Natural killer cell (primary cell): ENCODE data around the gene MORC1. TPM values are rescaled to one million over a fixed set of nuclear protein-coding genes. Genes with fewer than 3 reads are reported as not detected.

Experiments
- ATAC-seq, 3 donors: fragments of 150-1000 bp in 2 of 3; fragments of 200-7000 bp in 1 of 3; cut with Tn5 transposase; 1 replicate in 1 of 3; 2 replicates in 2 of 3; pipeline ENCODE4 v1.10.0; 2021; ENCODE audit warnings: mild to moderate bottlenecking in 2 of 3, moderate library complexity in 2 of 3
- DNase-seq, 2 donors: peaks; one replicate each; pipeline versions ENCODE4 v3.0.0 to v3.0.0-alpha.2; 2013 to 2021; ENCODE audit warnings: mixed read lengths in 1 of 2
- H3K27ac ChIP-seq: one replicate; pipeline ENCODE4 v1.5.1; 2013; ENCODE audit warnings: mild to moderate bottlenecking, low read length
- H3K27me3 ChIP-seq: one replicate; pipeline ENCODE4 v1.6.1; 2013; ENCODE audit warnings: low read length; ENCODE audit not compliant: control insufficient read depth, insufficient read depth
- H3K36me3 ChIP-seq: one replicate; pipeline ENCODE4 v1.6.1; 2013; ENCODE audit warnings: low read length; ENCODE audit not compliant: control insufficient read depth, insufficient read depth
- H3K4me1 ChIP-seq: one replicate; pipeline ENCODE4 v1.6.1; 2013; ENCODE audit warnings: low read length; ENCODE audit not compliant: control insufficient read depth, insufficient read depth
- H3K4me3 ChIP-seq: one replicate; pipeline ENCODE4 v1.5.1; 2013; ENCODE audit warnings: low read length
- H3K9me3 ChIP-seq: one replicate; pipeline ENCODE4 v1.6.1; 2013; ENCODE audit warnings: low read length; ENCODE audit not compliant: control insufficient read depth, insufficient read depth
- H3K27ac Mint-ChIP-seq, 2 donors: one replicate each; pipeline ENCODE4 v1.8.0; 2022; ENCODE audit warnings: mild to moderate bottlenecking in 2 of 2, mixed read lengths in 2 of 2, moderate library complexity in 1 of 2
- H3K27me3 Mint-ChIP-seq, 2 donors: one replicate each; pipeline ENCODE4 v1.8.0; 2022; ENCODE audit warnings: low read depth in 2 of 2, mixed read lengths in 2 of 2
- H3K36me3 Mint-ChIP-seq: one replicate; pipeline ENCODE4 v1.8.0; 2022; ENCODE audit warnings: mixed read lengths
- H3K4me1 Mint-ChIP-seq, 2 donors: one replicate each; pipeline ENCODE4 v1.8.0; 2022; ENCODE audit warnings: mixed read lengths in 2 of 2
- H3K4me3 Mint-ChIP-seq: one replicate; pipeline ENCODE4 v1.8.0; 2022; ENCODE audit warnings: mild to moderate bottlenecking, moderate library complexity, mixed read lengths
- H3K9me3 Mint-ChIP-seq, 2 donors: one replicate each; pipeline ENCODE4 v1.8.0; 2022; ENCODE audit warnings: mixed read lengths in 2 of 2
- WGBS: methylation state at CpG from one replicate; pipeline ENCODE4 v1.1.7; 2013; ENCODE audit warnings: missing lambda C conversion rate; ENCODE audit not compliant: insufficient coverage; 5-methylcytosine and 5-hydroxymethylcytosine counted together
- intact Hi-C: fragments of 100-400 bp; cut with micrococcal nuclease; formaldehyde crosslinking; loops from one replicate; pipeline ENCODE4 v1.14.2; 2022
- total RNA-seq, 4 donors: library from RNA; stranded (reverse); fragments of 120-200 nt in 1 of 4; gene quantifications; one replicate each; pipeline versions ENCODE4 v1.2.3 to v1.2.4, GENCODE V29; 2013 to 2022
- TF ChIP-seq, protein P1 (sequence below): fragments of 200-600 bp; IDR thresholded peaks from one replicate; pipeline ENCODE4 v1.8.0; 2022; ENCODE audit warnings: antibody characterized with exemption

Gene MORC1
- total RNA-seq, 3 donors from 2014 or later (not counting 1 experiment from before 2014, with no cell fraction given): 0.12 TPM; not detected in 2

DNA sequence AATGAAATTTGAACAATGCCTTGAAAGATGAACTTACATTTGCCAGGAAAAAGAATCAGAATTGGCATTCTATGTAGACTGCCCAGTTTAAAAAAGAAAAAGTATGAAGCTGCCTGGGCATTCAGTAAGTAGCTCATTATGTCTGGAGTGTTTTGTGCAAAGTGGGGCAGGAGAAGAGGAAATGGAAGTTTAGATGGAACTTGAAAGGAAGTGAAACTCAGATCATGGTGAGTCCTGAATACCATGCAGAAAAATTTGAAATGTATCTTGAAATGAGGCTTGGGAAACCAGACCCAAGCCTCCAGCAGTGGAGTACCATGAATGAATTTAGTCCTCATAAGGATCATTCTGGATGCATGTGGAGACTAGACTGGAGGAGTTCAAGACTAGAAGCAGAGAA is 4.8 kb upstream of the MORC1 start:
- ATAC-seq (no peak), DNase-seq (no peak)
- H3K9me3 Mint-ChIP-seq: peaks cover 3% of the 10 kb centered on the region in 2 donors
- H3K27me3 Mint-ChIP-seq: no peaks in the 10 kb centered on the region
- H3K27ac Mint-ChIP-seq: no peak overlapping the region
- intact Hi-C loops: no loop called here
- Histone ChIP-seq H3K4me1 (no peaks in the 10 kb centered on the region), H3K27me3 (no peaks in the 10 kb centered on the region), H3K27ac (no peak overlapping the region), H3K36me3 (no peaks in the 10 kb centered on the region), H3K4me3 (no peak overlapping the region), H3K9me3 (no peaks in the 10 kb centered on the region)
- H3K36me3 Mint-ChIP-seq: no peaks in the 10 kb centered on the region
- TF ChIP-seq, protein P1, sequence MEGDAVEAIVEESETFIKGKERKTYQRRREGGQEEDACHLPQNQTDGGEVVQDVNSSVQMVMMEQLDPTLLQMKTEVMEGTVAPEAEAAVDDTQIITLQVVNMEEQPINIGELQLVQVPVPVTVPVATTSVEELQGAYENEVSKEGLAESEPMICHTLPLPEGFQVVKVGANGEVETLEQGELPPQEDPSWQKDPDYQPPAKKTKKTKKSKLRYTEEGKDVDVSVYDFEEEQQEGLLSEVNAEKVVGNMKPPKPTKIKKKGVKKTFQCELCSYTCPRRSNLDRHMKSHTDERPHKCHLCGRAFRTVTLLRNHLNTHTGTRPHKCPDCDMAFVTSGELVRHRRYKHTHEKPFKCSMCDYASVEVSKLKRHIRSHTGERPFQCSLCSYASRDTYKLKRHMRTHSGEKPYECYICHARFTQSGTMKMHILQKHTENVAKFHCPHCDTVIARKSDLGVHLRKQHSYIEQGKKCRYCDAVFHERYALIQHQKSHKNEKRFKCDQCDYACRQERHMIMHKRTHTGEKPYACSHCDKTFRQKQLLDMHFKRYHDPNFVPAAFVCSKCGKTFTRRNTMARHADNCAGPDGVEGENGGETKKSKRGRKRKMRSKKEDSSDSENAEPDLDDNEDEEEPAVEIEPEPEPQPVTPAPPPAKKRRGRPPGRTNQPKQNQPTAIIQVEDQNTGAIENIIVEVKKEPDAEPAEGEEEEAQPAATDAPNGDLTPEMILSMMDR: no peak
- no peaks in the 10 kb centered on the region for H3K4me1 Mint-ChIP-seq
- H3K4me3 Mint-ChIP-seq: no peak overlapping the region

DNA sequence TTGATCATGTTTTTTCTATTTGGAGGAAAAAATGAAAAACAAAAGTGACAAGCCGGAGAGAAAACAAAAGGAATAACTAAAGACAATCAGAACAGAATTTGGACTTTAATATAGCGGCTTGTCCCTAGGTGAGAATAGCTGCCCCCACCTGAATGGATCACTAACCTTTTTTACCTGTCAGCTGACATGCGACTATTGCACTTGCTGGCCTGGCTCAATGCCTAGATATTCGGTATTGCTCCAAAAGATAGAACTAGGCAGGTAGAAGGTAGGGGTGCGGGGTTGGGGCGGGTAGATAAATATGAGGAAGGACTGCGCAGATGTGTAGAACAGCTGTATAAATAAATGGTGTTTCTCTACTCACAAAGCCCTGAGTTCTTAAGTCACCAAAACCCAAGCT is 650 bp upstream of the MORC1 start:
- H3K27me3 ChIP-seq: no peaks in the 10 kb centered on the region
- ATAC-seq: no peak
- H3K36me3 ChIP-seq: no peaks in the 10 kb centered on the region
- H3K4me3 ChIP-seq: no peak overlapping the region
- no peaks in the 10 kb centered on the region for H3K4me1 Mint-ChIP-seq
- no peak for DNase-seq
- H3K27ac ChIP-seq: no peak overlapping the region
- H3K27ac Mint-ChIP-seq: no peak overlapping the region
- 91% methylated on average over 6 of the region's 7 CpGs for WGBS
- no peaks in the 10 kb centered on the region for H3K9me3 ChIP-seq
- TF ChIP-seq, protein P1: no peak
- H3K4me3 Mint-ChIP-seq: no peak overlapping the region
- H3K9me3 Mint-ChIP-seq: peaks cover 3% of the 10 kb centered on the region in 2 donors
- H3K4me1 ChIP-seq: no peaks in the 10 kb centered on the region
- intact Hi-C loops: no loop called here
- no peaks in the 10 kb centered on the region for H3K36me3 Mint-ChIP-seq
- no peaks in the 10 kb centered on the region for H3K27me3 Mint-ChIP-seq

DNA sequence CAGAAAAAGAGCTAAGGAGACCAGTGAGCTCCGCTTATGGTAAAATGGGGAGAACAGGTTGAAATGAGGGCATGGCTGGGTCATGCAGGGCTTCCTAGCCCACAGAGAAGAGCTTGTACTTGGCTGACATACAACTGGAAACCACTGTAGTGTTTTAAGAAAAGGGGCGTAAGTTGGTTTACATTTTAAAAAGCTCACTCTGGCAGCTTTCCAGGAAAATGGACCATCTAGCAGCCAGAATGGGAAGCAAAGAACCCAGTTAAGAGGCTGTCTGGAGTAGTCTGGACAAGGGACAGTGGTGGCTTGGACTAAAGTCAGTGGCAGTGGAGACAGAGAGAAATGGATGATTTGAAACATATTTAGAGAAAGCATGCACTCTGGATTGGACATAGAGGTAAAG is 1.9 kb downstream of the MORC1 start:
- TF ChIP-seq, protein P1: no peak
- ATAC-seq (no peak), DNase-seq (no peak)
- Mint-ChIP-seq H3K4me3 (no peak overlapping the region), H3K27ac (no peak overlapping the region), H3K4me1 (no peaks in the 10 kb centered on the region), H3K9me3 (no peaks in the 10 kb centered on the region), H3K36me3 (no peaks in the 10 kb centered on the region), H3K27me3 (no peaks in the 10 kb centered on the region)
- Histone ChIP-seq H3K9me3 (no peaks in the 10 kb centered on the region), H3K4me3 (no peak overlapping the region), H3K4me1 (no peaks in the 10 kb centered on the region), H3K27ac (no peak overlapping the region), H3K27me3 (peaks cover 2% of the 10 kb centered on the region), H3K36me3 (no peaks in the 10 kb centered on the region)
- WGBS: 81% methylated on average over 2 of the region's 2 CpGs
- intact Hi-C loops: no loop called here

DNA sequence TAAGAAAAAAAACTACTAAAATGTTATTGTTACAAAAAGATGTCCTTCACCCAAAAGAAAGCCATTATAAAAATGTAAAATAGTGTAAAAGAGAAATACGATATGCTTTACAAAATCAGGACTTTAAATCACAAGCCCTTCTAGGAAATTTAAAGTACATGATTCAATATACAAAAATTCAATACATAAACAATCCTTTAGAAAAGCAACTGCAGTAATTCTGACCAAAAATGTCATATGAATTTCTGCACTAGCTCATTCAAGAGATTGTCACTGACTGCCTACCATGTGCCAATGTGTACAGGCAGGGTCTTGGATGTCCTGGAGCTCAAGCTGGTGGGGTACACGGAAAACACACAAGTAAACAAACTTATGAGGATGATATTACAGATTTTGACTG is 2.5 kb downstream of the MORC1 start:
- Histone ChIP-seq H3K27me3 (peaks cover 2% of the 10 kb centered on the region), H3K27ac (no peak overlapping the region), H3K36me3 (no peaks in the 10 kb centered on the region), H3K4me3 (no peak overlapping the region), H3K9me3 (no peaks in the 10 kb centered on the region), H3K4me1 (no peaks in the 10 kb centered on the region)
- Mint-ChIP-seq H3K4me3 (no peak overlapping the region), H3K27me3 (no peaks in the 10 kb centered on the region), H3K27ac (no peak overlapping the region), H3K36me3 (no peaks in the 10 kb centered on the region), H3K4me1 (no peaks in the 10 kb centered on the region), H3K9me3 (no peaks in the 10 kb centered on the region)
- DNase-seq (no peak), ATAC-seq (no peak)
- TF ChIP-seq, protein P1: no peak
- WGBS: 71% methylated on average over 1 of the region's 2 CpGs
- intact Hi-C loops: no loop called here
